Hepatocyte (in vitro differentiated cells): ENCODE results near the gene CXCR6. TPM values are rescaled to one million over a fixed set of nuclear protein-coding genes. Genes with fewer than 3 reads are reported as not detected.

ENCODE experiments used
- DNase-seq: peaks from one replicate; pipeline ENCODE4 v3.0.0-alpha.2; 2016; ENCODE audit warnings: low spot score
- H2AFZ ChIP-seq: fragments of 200-600 bp; sonication (generic); 2 replicates; pipeline ENCODE4 v1.6.0; 2016; ENCODE audit warnings: antibody characterized with exemption, mild to moderate bottlenecking
- H3K27ac ChIP-seq: fragments of 200-600 bp; sonication (generic); 2 replicates; pipeline ENCODE4 v1.5.1; 2016; ENCODE audit warnings: mild to moderate bottlenecking
- H3K27me3 ChIP-seq: fragments of 200-600 bp; sonication (generic); 2 replicates; pipeline ENCODE4 v1.6.1; 2016
- H3K36me3 ChIP-seq: fragments of 200-600 bp; sonication (generic); replicated peaks from 2 replicates; pipeline ENCODE4 v1.5.1; 2016; ENCODE audit warnings: low read depth; ENCODE audit not compliant: insufficient read depth
- H3K4me1 ChIP-seq: fragments of 200-600 bp; sonication (generic); 2 replicates; pipeline ENCODE4 v1.5.1; 2016; ENCODE audit warnings: mild to moderate bottlenecking, moderate library complexity; ENCODE audit not compliant: insufficient read depth
- H3K4me2 ChIP-seq: fragments of 200-600 bp; sonication (generic); 2 replicates; pipeline ENCODE4 v1.6.0; 2016
- H3K4me3 ChIP-seq: fragments of 200-600 bp; sonication (generic); 2 replicates; pipeline ENCODE4 v1.5.1; 2016; ENCODE audit warnings: mild to moderate bottlenecking
- H3K79me2 ChIP-seq: fragments of 200-600 bp; sonication (generic); 2 replicates; pipeline ENCODE4 v1.6.0; 2017; ENCODE audit warnings: mild to moderate bottlenecking
- H3K9me2 ChIP-seq: fragments of 200-600 bp; sonication (generic); replicated peaks from 2 replicates; pipeline ENCODE4 v1.6.0; 2017; ENCODE audit warnings: mild to moderate bottlenecking; ENCODE audit not compliant: insufficient read depth
- H3K9me3 ChIP-seq: fragments of 200-600 bp; sonication (generic); 2 replicates; pipeline ENCODE4 v1.5.1; 2016; ENCODE audit warnings: low read depth, mild to moderate bottlenecking
- H4K20me1 ChIP-seq: fragments of 200-600 bp; sonication (generic); 2 replicates; pipeline ENCODE4 v1.6.0; 2016; ENCODE audit warnings: mild to moderate bottlenecking; ENCODE audit not compliant: insufficient read depth, poor library complexity, severe bottlenecking
- EZH2 ChIP-seq: fragments of 200-600 bp; sonication (generic); IDR thresholded peaks from 2 replicates; pipeline ENCODE4 v1.6.1; 2016; ENCODE audit warnings: antibody characterized with exemption, mild to moderate bottlenecking, borderline replicate concordance
- EZH2phosphoT487 ChIP-seq: fragments of 200-600 bp; sonication (generic); IDR thresholded peaks from one replicate; pipeline ENCODE4 v1.6.1; 2018; ENCODE audit warnings: antibody characterized with exemption, mild to moderate bottlenecking, low read depth, moderate library complexity; ENCODE audit not compliant: unreplicated experiment, severe bottlenecking
- WGBS: methylation state at CpG from one replicate; pipeline ENCODE4 v1.1.6; 2016; ENCODE audit warnings: low lambda C conversion rate; ENCODE audit errors: missing lambda C conversion rate; 5-methylcytosine and 5-hydroxymethylcytosine counted together
- polyA plus RNA-seq: library from polyadenylated mRNA; unstranded; fragments of >200 nt; fragmentation: Nextera tagmentation; extraction: Ambion mirVana; gene quantifications from 2 replicates; pipeline ENCODE4 v1.2.1, GENCODE V29; 2016
- total RNA-seq: library from RNA; depleted of rRNA; stranded (reverse); fragments of >200 nt; gene quantifications from 2 replicates; pipeline ENCODE4 v1.2.3, GENCODE V29; 2014
- TF ChIP-seq, protein P1 (sequence below): fragments of 200-600 bp; sonication (generic); IDR thresholded peaks from 2 replicates; pipeline ENCODE4 v1.5.1; 2016; ENCODE audit warnings: antibody characterized with exemption, mild to moderate bottlenecking; ENCODE audit not compliant: poor library complexity

The CXCR6 gene
- total and polyA plus RNA-seq, 2 experiments from 2014 or later = 0.33 TPM; not detected in 1

DNA sequence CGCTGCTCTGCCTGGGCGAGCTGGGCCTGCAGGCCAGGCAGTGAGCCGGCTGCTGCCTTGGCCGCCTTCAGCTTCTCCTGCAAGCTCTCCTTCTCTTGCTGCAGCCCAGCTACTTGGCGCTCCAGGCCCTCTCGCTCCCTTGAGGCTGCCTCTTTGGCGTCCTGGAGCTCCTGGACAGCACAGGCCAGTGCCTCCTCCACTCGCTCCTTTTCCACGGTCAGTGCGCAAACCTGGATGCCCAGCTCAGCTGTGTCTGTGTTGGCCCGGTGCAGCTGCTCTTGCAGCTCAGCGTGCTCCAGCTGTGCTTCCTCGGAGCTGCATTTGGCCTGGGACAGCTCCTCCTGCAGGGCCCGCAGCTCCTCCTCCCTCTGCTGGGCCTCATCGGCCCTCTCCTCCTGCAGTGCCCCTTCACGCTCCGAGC lies 23.1 kb downstream of the CXCR6 start:
- TF ChIP-seq, protein P1, sequence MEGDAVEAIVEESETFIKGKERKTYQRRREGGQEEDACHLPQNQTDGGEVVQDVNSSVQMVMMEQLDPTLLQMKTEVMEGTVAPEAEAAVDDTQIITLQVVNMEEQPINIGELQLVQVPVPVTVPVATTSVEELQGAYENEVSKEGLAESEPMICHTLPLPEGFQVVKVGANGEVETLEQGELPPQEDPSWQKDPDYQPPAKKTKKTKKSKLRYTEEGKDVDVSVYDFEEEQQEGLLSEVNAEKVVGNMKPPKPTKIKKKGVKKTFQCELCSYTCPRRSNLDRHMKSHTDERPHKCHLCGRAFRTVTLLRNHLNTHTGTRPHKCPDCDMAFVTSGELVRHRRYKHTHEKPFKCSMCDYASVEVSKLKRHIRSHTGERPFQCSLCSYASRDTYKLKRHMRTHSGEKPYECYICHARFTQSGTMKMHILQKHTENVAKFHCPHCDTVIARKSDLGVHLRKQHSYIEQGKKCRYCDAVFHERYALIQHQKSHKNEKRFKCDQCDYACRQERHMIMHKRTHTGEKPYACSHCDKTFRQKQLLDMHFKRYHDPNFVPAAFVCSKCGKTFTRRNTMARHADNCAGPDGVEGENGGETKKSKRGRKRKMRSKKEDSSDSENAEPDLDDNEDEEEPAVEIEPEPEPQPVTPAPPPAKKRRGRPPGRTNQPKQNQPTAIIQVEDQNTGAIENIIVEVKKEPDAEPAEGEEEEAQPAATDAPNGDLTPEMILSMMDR = no peak
- TF ChIP-seq EZH2phosphoT487 (no peak), EZH2 (no peak)
- H3K4me2 ChIP-seq = no peak overlapping the region
- no peaks in the 10 kb centered on the region for H3K36me3 ChIP-seq
- no peak overlapping the region for H3K4me3 ChIP-seq
- H3K9me3 ChIP-seq = no peaks in the 10 kb centered on the region
- no peaks in the 10 kb centered on the region for H3K9me2 ChIP-seq
- H3K27ac ChIP-seq = no peak overlapping the region
- no peaks in the 10 kb centered on the region for H3K79me2 ChIP-seq
- H3K27me3 ChIP-seq = no peaks in the 10 kb centered on the region
- H4K20me1 ChIP-seq = no peaks in the 10 kb centered on the region
- H3K4me1 ChIP-seq = no peaks in the 10 kb centered on the region
- WGBS = 88% methylated on average over 17 of the region's 17 CpGs
- no peak overlapping the region for H2AFZ ChIP-seq
- no peak for DNase-seq

DNA sequence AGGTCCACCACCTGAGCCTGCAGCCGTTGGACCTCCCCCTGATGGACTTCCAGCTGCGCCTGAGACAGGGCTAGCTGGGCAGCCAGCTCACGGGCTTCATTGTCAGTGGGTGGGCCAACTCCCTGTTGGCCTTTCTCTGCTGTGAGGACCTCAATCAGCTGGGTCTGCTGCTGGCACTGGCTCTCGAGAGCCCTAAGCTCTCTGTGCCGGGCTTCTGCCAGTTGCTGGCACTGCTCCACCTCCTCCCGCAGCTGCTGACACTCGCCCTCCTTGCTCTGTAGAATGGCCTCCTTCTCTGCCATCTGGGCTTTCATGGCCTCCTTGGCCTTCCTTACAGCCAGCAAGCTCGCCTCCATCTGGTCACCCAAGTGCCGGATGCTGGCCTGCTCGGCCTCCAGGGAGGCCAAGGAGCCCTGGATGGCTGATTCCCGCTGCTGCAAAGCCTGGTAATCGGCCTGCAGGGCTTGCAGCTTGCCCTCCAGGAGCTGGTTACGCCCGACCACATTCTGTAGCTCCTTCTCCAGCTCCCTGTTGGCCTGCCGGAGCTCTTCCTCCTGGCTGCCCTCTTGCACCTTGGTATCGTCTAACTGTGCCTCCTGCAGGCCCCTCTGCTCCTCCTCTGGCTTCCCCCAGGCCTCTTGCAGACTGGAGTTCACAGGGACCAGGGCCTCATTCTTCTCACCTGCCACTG lies 23.8 kb downstream of the CXCR6 start:
- no peaks in the 10 kb centered on the region for H3K9me2 ChIP-seq
- no peaks in the 10 kb centered on the region for H3K9me3 ChIP-seq
- H3K4me1 ChIP-seq = no peaks in the 10 kb centered on the region
- no peaks in the 10 kb centered on the region for H4K20me1 ChIP-seq
- TF ChIP-seq EZH2phosphoT487 (no peak), EZH2 (no peak)
- TF ChIP-seq, protein P1 = no peak
- H3K36me3 ChIP-seq = no peaks in the 10 kb centered on the region
- H3K27me3 ChIP-seq = no peaks in the 10 kb centered on the region
- no peak overlapping the region for H3K4me2 ChIP-seq
- H3K27ac ChIP-seq = no peak overlapping the region
- H2AFZ ChIP-seq = no peak overlapping the region
- H3K4me3 ChIP-seq = no peak overlapping the region
- DNase-seq = no peak
- WGBS = 89% methylated on average over 16 of the region's 16 CpGs
- H3K79me2 ChIP-seq = no peaks in the 10 kb centered on the region

DNA sequence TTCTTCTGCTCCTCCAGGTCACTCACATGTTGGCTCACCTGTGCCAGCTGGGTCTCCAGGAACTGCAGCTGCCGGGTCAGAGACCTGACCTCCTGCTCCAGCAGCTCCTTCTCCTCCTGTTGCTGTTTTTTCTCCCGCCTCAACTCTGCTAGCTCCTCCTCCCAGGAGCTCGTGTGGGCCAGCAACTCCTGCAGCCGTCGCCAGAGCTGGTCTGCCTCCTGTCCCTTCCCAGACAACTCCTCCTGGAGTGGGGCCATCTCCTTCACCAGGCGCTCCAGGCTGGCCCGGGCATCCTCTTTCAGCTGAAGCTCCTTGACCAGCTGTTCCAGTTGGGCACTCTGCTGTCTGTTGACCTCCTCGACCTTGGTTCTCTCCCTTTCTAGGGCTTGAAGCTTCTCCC lies 24.5 kb downstream of the CXCR6 start:
- Histone ChIP-seq H3K4me2 (no peak overlapping the region), H3K27me3 (no peaks in the 10 kb centered on the region), H3K9me3 (no peaks in the 10 kb centered on the region), H3K9me2 (no peaks in the 10 kb centered on the region), H4K20me1 (no peaks in the 10 kb centered on the region), H3K36me3 (no peaks in the 10 kb centered on the region), H3K4me3 (no peak overlapping the region), H3K79me2 (no peaks in the 10 kb centered on the region), H3K27ac (no peak overlapping the region), H2AFZ (no peak overlapping the region), H3K4me1 (no peaks in the 10 kb centered on the region)
- TF ChIP-seq EZH2phosphoT487 (no peak), EZH2 (no peak)
- TF ChIP-seq, protein P1 = no peak
- WGBS = 78% methylated on average over 8 of the region's 8 CpGs
- no peak for DNase-seq
